Transverse colon (tissue), 4 donors: ENCODE results near the gene TOMM40. TPM values are rescaled to one million over a fixed set of nuclear protein-coding genes. Genes with fewer than 3 reads are reported as not detected.

Experiments used
- DNase-seq: peaks from one replicate; pipeline ENCODE4 v3.0.0-alpha.2; 2019
- H3K27ac ChIP-seq, 4 donors: fragments of 200-600 bp; sonication (generic); 2 replicates each; pipeline ENCODE4 v1.5.1; 2016 to 2018; ENCODE audit warnings: inconsistent platforms in 4 of 4
- H3K27me3 ChIP-seq: fragments of 200-600 bp; sonication (generic); 2 replicates; pipeline ENCODE4 v1.5.1; 2017; ENCODE audit warnings: inconsistent platforms
- H3K36me3 ChIP-seq, 4 donors: fragments of 200-600 bp; sonication (generic); 2 replicates each; pipeline ENCODE4 v1.5.1; 2017 to 2019; ENCODE audit warnings: inconsistent platforms in 4 of 4
- H3K4me1 ChIP-seq, 4 donors: fragments of 200-600 bp; sonication (generic); 2 replicates each; pipeline ENCODE4 v1.5.1; 2017 to 2020; ENCODE audit warnings: inconsistent platforms in 4 of 4
- H3K4me3 ChIP-seq, 4 donors: fragments of 200-600 bp; sonication (generic); 1 replicate in 1 of 4; 2 replicates in 3 of 4; pipeline versions ENCODE4 v1.5.1 to v1.6.1; 2017 to 2019; ENCODE audit warnings: inconsistent platforms in 4 of 4
- H3K9me3 ChIP-seq, 2 donors: fragments of 200-600 bp; sonication (generic); 2 replicates each; pipeline ENCODE4 v1.5.1; 2017 to 2019; ENCODE audit warnings: inconsistent platforms in 2 of 2
- EP300 ChIP-seq: sonication (generic); formaldehyde crosslinking; IDR thresholded peaks from one replicate; pipeline ENCODE4 v1.6.1; 2017; ENCODE audit warnings: antibody characterized with exemption, low read depth
- POLR2A ChIP-seq: fragments of 450-650 bp; IDR thresholded peaks from one replicate; pipeline ENCODE4 v1.6.1; 2016; ENCODE audit warnings: antibody characterized with exemption, mild to moderate bottlenecking, moderate library complexity
- POLR2AphosphoS5 ChIP-seq, 3 donors: sonication (generic); formaldehyde crosslinking; IDR thresholded peaks; one replicate each; pipeline ENCODE4 v1.6.1; 2016; ENCODE audit warnings: antibody characterized with exemption in 3 of 3
- WGBS, 2 donors: methylation state at CpG; one replicate each; pipeline ENCODE4 v1.1.5; 2018; ENCODE audit warnings: low coverage in 1 of 2; 5-methylcytosine and 5-hydroxymethylcytosine counted together
- in situ Hi-C, 4 donors: fragments of 200-750 bp; cut with MboI; loops; one replicate each; pipeline versions ENCODE4 v1.15.0 to v1.15.1; 2017; ENCODE audit warnings: low sequenced_read_pairs in 3 of 4, low pct_ligation_motif_present in 1 of 4, low pct_unique_long_range_greater_than_20kb in 1 of 4
- intact Hi-C: fragments of 100-400 bp; cut with DNase I; formaldehyde crosslinking; loops from one replicate; pipeline ENCODE4 v1.15.1; 2023; ENCODE audit warnings: low total_unique reads
- total RNA-seq, 4 donors: library from RNA; depleted of rRNA; stranded (reverse); fragments of >200 nt; gene quantifications; one replicate each; pipeline ENCODE4 v1.1.0, GENCODE V29; 2016
- TF ChIP-seq, protein P1 (sequence below), 5 experiments: fragments of 200-600 bp in 3 of 5; fragments of 450-650 bp in 2 of 5; sonication (generic) in 3 of 5; IDR thresholded peaks; 1 replicate in 2 of 5; 2 replicates in 3 of 5; pipeline ENCODE4 v1.5.1; 2016 to 2017; ENCODE audit warnings: antibody characterized with exemption in 5 of 5, inconsistent platforms in 3 of 5, mild to moderate bottlenecking in 2 of 5, moderate library complexity in 1 of 5

Gene TOMM40
- total RNA-seq, 4 donors from 2014 or later = 36.0 to 101 (median 53.8) TPM

DNA sequence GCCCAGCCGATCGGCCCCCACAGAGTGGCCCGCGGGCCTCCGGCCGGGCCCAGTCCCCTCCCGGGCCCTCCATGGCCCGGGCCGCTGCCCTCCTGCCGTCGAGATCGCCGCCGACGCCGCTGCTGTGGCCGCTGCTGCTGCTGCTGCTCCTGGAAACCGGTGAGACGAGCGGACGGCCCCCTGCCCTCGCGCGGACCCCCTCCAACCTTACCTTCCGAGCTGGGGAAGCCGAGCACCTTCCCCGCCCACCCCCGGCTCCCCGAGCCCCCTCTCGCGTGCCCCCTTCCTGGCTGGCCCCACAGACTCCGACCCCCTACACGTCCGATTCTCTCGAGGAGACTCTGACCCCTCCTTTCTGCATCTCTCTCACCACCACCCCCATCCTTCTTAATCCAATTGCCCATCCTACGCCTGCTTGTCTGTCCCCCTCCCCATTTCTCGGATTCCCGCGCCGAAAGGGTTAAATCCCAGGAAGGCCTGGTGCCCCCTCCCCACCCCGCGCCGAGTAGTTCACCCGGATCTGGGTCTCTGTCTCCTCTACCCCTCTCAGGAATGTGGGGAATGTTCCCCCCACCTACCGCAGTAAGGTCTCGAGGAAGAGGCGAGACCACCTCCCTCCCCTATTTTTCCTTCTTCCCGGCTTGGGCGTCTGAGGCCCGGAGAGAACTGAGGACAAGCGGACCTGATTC, 44.5 kb upstream of the TOMM40 start:
- intact Hi-C loops = no loop called here
- TF ChIP-seq EP300 (no peak), POLR2A (no peak), POLR2AphosphoS5 (IDR thresholded peaks at IDR 0.05) (no peak)
- TF ChIP-seq, protein P1, sequence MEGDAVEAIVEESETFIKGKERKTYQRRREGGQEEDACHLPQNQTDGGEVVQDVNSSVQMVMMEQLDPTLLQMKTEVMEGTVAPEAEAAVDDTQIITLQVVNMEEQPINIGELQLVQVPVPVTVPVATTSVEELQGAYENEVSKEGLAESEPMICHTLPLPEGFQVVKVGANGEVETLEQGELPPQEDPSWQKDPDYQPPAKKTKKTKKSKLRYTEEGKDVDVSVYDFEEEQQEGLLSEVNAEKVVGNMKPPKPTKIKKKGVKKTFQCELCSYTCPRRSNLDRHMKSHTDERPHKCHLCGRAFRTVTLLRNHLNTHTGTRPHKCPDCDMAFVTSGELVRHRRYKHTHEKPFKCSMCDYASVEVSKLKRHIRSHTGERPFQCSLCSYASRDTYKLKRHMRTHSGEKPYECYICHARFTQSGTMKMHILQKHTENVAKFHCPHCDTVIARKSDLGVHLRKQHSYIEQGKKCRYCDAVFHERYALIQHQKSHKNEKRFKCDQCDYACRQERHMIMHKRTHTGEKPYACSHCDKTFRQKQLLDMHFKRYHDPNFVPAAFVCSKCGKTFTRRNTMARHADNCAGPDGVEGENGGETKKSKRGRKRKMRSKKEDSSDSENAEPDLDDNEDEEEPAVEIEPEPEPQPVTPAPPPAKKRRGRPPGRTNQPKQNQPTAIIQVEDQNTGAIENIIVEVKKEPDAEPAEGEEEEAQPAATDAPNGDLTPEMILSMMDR (IDR thresholded peaks at IDR 0.05) = no peak
- H3K4me1 ChIP-seq = peaks cover 11 to 42% (median 31%) of the 10 kb centered on the region in 4 donors
- no peaks in the 10 kb centered on the region for H3K27me3 ChIP-seq
- in situ Hi-C loops = no loop called here
- no peaks in the 10 kb centered on the region for H3K36me3 ChIP-seq
- H3K27ac ChIP-seq = peak overlapping the region; percentile 96 to 99 (median 97)
- no peaks in the 10 kb centered on the region for H3K9me3 ChIP-seq
- peak overlapping the region; percentile 95 to 98 (median 96) for H3K4me3 ChIP-seq
- 0% methylated on average over 35 of the region's 51 CpGs; no CpG with 5 or more reads in 1 of the 2 donors for WGBS, 2 donors
- DNase-seq = peak; percentile 48

GRCh38 chr19:44847144-44848035, 43.7 kb upstream of the TOMM40 start:
- Histone ChIP-seq H3K9me3 (no peaks in the 10 kb centered on the region), H3K36me3 (no peaks in the 10 kb centered on the region), H3K27ac (peak overlapping the region; percentile 96 to 99 (median 97)), H3K27me3 (no peaks in the 10 kb centered on the region), H3K4me3 (peak overlapping the region; percentile 95 to 98 (median 96)), H3K4me1 (peaks cover 11 to 42% (median 31%) of the 10 kb centered on the region in 4 donors)
- in situ Hi-C loops (no loop called here), intact Hi-C loops (no loop called here)
- DNase-seq = peak; percentile 84
- TF ChIP-seq POLR2AphosphoS5 (IDR thresholded peaks at IDR 0.05) = peak; percentile 78 to 82 (median 79)
- TF ChIP-seq, protein P1 (IDR thresholded peaks at IDR 0.05) = no peak
- TF ChIP-seq EP300 = no peak
- peak; percentile 87 for TF ChIP-seq POLR2A
- 1% methylated on average over 38 of the region's 47 CpGs; no CpG with 5 or more reads in 1 of the 2 donors for WGBS, 2 donors

DNA sequence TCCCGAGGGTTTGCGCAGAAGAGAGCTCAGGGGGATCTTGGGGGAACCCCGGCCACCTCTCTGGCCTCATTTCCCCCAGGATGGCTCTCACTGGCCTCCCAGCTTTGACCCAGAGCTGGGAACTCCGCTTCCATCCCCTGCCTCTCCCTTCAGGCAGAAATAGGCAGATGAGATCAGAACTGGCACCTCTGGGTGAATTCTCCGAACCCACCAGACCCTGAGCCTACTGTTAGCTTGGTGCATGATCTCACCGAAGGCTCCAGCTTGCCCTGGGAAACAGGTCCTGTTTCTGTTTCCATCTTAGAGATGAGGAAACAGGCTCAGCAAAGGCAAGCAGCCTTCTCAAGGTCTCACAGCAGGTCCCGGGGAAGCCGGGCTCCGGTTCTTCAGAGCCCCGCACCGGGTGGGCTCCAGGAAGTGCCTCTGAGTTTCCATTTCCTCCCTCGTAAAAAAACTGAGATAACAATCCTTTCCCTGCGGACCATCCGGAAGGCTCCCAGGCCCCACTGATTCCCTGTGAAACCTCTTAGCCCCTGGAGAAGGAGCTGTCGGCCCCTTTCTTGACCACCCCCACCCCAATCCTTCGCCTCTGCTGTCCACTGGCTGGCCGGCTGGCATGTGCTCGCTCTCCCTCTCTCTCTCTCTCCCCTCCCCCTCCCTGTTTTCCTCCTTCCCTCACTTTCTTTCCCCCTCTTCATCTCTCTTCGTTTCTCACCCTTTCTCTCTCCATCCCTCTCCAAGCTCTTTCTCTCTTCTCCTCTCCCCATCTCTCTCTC, 42.8 kb upstream of the TOMM40 start:
- no peak for TF ChIP-seq EP300
- TF ChIP-seq, protein P1 (IDR thresholded peaks at IDR 0.05) = no peak
- no peak for TF ChIP-seq POLR2A
- TF ChIP-seq POLR2AphosphoS5 (IDR thresholded peaks at IDR 0.05) = no peak
- Histone ChIP-seq H3K27ac (peak overlapping the region; percentile 96 to 99 (median 97)), H3K36me3 (no peaks in the 10 kb centered on the region), H3K9me3 (no peaks in the 10 kb centered on the region), H3K27me3 (no peaks in the 10 kb centered on the region), H3K4me3 (peak overlapping the region; percentile 95 to 98 (median 96)), H3K4me1 (peaks cover 11 to 42% (median 31%) of the 10 kb centered on the region in 4 donors)
- intact Hi-C loops (no loop called here), in situ Hi-C loops (no loop called here)
- no peak for DNase-seq
- 29 to 55% methylated on average over 4 to 19 of the region's 19 CpGs for WGBS, 2 donors
